Central memory CD8-positive, alpha-beta T cell (primary cell): Measurements from ENCODE around the gene POLE2.
"Not testable (repeated sequence)": the region's sequence is repeated elsewhere in the genome, so short reads cannot be mapped to it uniquely, and the experiment has no call there.

ENCODE experiments used
- ATAC-seq: fragments of 150-1000 bp; cut with Tn5 transposase; replicated peaks from 2 replicates; pipeline ENCODE4 v1.10.0; 2022; ENCODE audit warnings: mild to moderate bottlenecking, moderate FRiP score, moderate number of reproducible peaks; ENCODE audit not compliant: poor library complexity, severe bottlenecking; ENCODE audit errors: extremely low read depth
- DNase-seq, 2 donors: peaks; one replicate each; pipeline ENCODE4 v3.0.0; 2021; ENCODE audit warnings: low spot score in 2 of 2
- H3K27ac Mint-ChIP-seq: one replicate; pipeline ENCODE4 v1.8.0; 2022; ENCODE audit warnings: low read depth, mild to moderate bottlenecking, moderate library complexity, mixed read lengths
- H3K27me3 Mint-ChIP-seq: one replicate; pipeline ENCODE4 v1.8.0; 2022; ENCODE audit warnings: mixed read lengths
- H3K36me3 Mint-ChIP-seq: one replicate; pipeline ENCODE4 v1.8.0; 2022; ENCODE audit warnings: mild to moderate bottlenecking, moderate library complexity, mixed read lengths; ENCODE audit not compliant: insufficient read depth
- H3K4me1 Mint-ChIP-seq: one replicate; pipeline ENCODE4 v1.8.0; 2022; ENCODE audit warnings: mixed read lengths
- H3K4me3 Mint-ChIP-seq: one replicate; pipeline ENCODE4 v1.8.0; 2022; ENCODE audit warnings: mild to moderate bottlenecking, moderate library complexity, mixed read lengths
- H3K9me3 Mint-ChIP-seq: one replicate; pipeline ENCODE4 v1.8.0; 2022; ENCODE audit warnings: mixed read lengths

POLE2 gene

GRCh38 chr14:49692811-49693734 lies 5.1 kb upstream of the POLE2 start, which contains the start of gene KLHDC1:
KLHDC1 (plus strand) TSS chr14:49693120; CDS start chr14:49693195, 75 bp downstream.
- DNase-seq: peak; percentile 59 to 68
- Mint-ChIP-seq H3K36me3 (peaks cover 14% of the 10 kb centered on the region), H3K4me1 (peaks cover 13% of the 10 kb centered on the region), H3K4me3 (peak within 1 kb of the TSS; percentile 80), H3K27me3 (no peaks in the 10 kb centered on the region), H3K27ac (peak within 1 kb of the TSS; percentile 79), H3K9me3 (no peaks in the 10 kb centered on the region)
- peak; percentile 82 for ATAC-seq

DNA sequence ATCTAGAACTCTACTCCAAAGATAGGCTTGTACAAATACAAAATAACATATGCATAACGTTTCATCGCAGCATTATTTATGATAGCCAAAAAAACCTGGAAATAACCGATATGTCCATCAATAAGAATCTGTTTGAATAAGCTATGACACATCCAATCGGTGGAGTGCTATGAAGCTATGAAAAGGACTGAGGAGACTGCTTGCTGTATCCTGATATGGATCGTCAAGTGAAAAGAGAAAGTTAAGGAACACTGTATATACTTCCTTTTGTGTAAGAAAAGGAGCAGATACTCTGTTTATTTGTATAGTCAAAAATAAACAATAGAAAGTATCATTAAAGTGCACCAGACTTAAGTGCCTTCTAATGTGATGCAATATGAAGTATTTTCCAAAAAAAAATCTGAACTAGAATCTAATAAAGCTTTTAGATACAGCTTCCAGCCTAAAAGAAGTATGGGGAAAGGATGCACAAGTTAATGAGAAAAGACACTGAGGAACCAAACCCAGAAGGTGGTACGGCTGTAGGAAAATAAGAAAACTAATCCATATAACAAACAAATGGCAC lies 4.3 kb upstream of the POLE2 start:
- ATAC-seq (no peak), DNase-seq (no peak)
- H3K4me3 Mint-ChIP-seq: peak overlapping the region; percentile 80
- no peaks in the 10 kb centered on the region for H3K9me3 Mint-ChIP-seq
- peaks cover 17% of the 10 kb centered on the region for H3K4me1 Mint-ChIP-seq
- no peaks in the 10 kb centered on the region for H3K27me3 Mint-ChIP-seq
- peak overlapping the region; percentile 79 for H3K27ac Mint-ChIP-seq
- H3K36me3 Mint-ChIP-seq: peaks cover 16% of the 10 kb centered on the region

GRCh38 chr14:49691031-49691430 lies 3.0 kb upstream of the POLE2 start:
- no peaks in the 10 kb centered on the region for H3K27me3 Mint-ChIP-seq
- H3K4me3 Mint-ChIP-seq: no peak overlapping the region
- H3K4me1 Mint-ChIP-seq: peaks cover 21% of the 10 kb centered on the region
- DNase-seq (no peak), ATAC-seq (no peak)
- no peak overlapping the region for H3K27ac Mint-ChIP-seq
- peaks cover 18% of the 10 kb centered on the region for H3K36me3 Mint-ChIP-seq
- no peaks in the 10 kb centered on the region for H3K9me3 Mint-ChIP-seq

DNA sequence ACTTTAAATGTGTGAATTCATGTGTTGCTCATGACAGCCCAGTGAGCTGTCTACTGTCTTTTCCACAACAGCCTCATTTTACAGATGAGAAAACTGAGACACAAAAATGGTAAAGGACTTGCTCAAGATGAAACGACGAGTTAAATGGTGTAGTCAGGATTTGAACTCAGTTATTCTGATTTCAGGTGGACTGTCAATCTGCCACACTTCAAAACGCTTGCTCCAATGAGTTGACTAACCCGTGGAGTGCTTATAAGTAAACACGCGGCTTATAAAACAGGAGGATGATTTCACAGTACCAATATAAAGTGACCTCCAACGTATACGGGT lies 652 bp upstream of the POLE2 start:
- no peak for DNase-seq

DNA sequence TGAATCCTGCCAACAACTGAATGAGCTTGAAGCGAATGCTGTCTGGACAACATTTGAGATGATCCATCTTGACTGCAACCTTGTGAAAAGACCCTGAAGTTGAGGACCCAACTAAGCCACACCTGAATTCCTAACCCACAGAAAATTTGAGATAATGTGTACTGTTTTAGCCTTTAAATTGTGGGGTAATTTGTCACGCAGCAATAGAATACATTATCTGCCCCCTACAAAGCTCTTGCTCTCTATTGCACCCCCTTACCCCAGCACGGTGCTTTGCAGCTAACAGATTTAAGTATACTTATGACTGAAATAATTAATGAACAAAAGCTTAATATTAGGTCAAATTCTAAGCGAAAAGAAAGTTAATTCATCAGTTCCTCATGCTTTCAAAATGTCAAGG lies 1.6 kb downstream of the POLE2 start:
- Mint-ChIP-seq H3K27ac (no peak overlapping the region), H3K27me3 (no peaks in the 10 kb centered on the region), H3K4me1 (peaks cover 8% of the 10 kb centered on the region), H3K9me3 (no peaks in the 10 kb centered on the region), H3K36me3 (peaks cover 6% of the 10 kb centered on the region), H3K4me3 (peak overlapping the region; percentile 79)
- DNase-seq: no peak
- ATAC-seq: no peak

More for the DNA sequence above, 652 bp upstream of the POLE2 start:
- no peak for ATAC-seq
- H3K4me3 Mint-ChIP-seq: peak overlapping the region; percentile 79
- H3K4me1 Mint-ChIP-seq: peaks cover 14% of the 10 kb centered on the region
- peak overlapping the region; percentile 74 for H3K27ac Mint-ChIP-seq
- H3K36me3 Mint-ChIP-seq: peaks cover 13% of the 10 kb centered on the region
- no peaks in the 10 kb centered on the region for H3K9me3 Mint-ChIP-seq
- no peaks in the 10 kb centered on the region for H3K27me3 Mint-ChIP-seq

- Mint-ChIP-seq H3K27me3 (no peaks in the 10 kb centered on the region), H3K36me3 (no peaks in the 10 kb centered on the region), H3K9me3 (no peaks in the 10 kb centered on the region), H3K4me1 (no peaks in the 10 kb centered on the region), H3K4me3 (no peak overlapping the region), H3K27ac (no peak overlapping the region)
- DNase-seq: no peak
- ATAC-seq: no peak
Measured at GRCh38 chr14:49679271-49679670, 8.7 kb downstream of the POLE2 start.

DNA sequence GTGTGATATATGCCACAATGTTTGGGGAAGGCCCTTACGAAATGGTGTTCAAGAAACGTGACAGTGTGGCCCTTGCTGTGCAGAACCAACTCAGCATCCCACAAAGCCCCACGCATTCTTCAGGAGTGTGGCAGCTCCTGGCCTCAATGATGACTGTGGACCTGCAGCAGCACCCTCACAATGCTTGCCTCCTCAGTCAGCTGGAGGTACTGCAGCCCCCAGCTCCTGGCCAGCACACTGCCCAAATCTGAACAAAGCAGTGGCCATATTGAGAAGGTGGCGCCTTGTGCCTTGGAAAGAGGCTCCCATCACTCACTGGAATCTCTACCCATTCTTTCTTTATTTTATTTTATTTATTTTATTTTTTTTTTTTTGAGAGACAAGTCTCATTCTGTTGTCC lies 10.4 kb downstream of the POLE2 start:
- no peaks in the 10 kb centered on the region for H3K36me3 Mint-ChIP-seq
- no peaks in the 10 kb centered on the region for H3K9me3 Mint-ChIP-seq
- ATAC-seq: no peak
- no peak overlapping the region for H3K27ac Mint-ChIP-seq
- H3K4me3 Mint-ChIP-seq: no peak overlapping the region
- no peaks in the 10 kb centered on the region for H3K27me3 Mint-ChIP-seq
- no peak for DNase-seq
- no peaks in the 10 kb centered on the region for H3K4me1 Mint-ChIP-seq

GRCh38 chr14:49673586-49673985 lies 14.4 kb downstream of the POLE2 start:
- no peaks in the 10 kb centered on the region for H3K4me1 Mint-ChIP-seq
- no peaks in the 10 kb centered on the region for H3K9me3 Mint-ChIP-seq
- DNase-seq (no peak), ATAC-seq (no peak)
- H3K4me3 Mint-ChIP-seq: no peak overlapping the region
- H3K27ac Mint-ChIP-seq: no peak overlapping the region
- H3K36me3 Mint-ChIP-seq: peaks cover 2% of the 10 kb centered on the region
- H3K27me3 Mint-ChIP-seq: no peaks in the 10 kb centered on the region

GRCh38 chr14:49670475-49670874 lies 17.5 kb downstream of the POLE2 start:
- Mint-ChIP-seq H3K4me3 (no peak overlapping the region), H3K27me3 (no peaks in the 10 kb centered on the region), H3K27ac (no peak overlapping the region), H3K36me3 (peaks cover 2% of the 10 kb centered on the region), H3K9me3 (no peaks in the 10 kb centered on the region), H3K4me1 (no peaks in the 10 kb centered on the region)
- DNase-seq (no peak), ATAC-seq (no peak)

DNA sequence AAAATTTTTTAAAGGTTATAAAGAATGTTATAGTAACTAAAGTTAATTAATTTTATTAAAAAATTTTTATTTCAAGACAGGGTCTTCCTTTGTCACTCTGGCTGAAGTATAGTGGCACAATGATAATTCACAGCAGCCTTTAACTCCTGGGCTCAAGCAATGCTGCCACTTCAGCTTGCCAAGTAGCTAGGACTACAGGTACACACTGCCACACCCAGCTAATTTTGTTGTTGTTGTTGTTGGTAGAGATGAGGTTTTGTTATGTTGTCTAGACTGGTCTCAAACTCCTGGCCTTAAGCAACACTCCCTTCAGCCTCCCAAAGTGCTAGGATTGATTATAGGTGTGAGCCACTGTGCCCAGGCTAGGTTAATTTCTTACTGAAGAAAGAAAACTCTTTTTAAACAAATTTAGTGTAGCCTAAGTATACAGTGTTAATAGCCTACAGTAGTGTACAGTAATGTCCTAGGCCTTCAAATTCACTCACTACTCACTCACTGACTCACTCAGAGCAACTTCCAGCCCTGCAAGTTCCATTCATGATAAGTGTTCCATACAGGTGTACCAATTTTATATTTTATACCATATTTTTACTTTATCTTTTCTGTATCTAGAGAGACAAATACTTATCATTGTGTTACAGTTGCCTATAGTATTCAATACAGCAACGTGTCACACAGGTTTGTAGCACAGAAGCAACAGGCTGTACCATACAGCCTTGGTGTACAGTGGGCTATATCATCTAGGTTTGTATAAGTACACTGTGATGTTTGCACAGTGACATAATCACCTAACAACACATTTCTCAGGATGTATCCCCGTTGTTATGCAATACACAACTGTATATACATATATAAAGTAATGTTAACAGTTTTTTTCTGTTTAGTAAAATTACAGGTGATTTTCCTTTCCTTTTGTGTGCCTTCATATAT lies 28.2 kb downstream of the POLE2 start:
- ATAC-seq (no peak), DNase-seq (no peak)
- Mint-ChIP-seq H3K4me3 (no peak overlapping the region), H3K27ac (no peak overlapping the region), H3K36me3 (no peaks in the 10 kb centered on the region), H3K4me1 (no peaks in the 10 kb centered on the region), H3K9me3 (no peaks in the 10 kb centered on the region), H3K27me3 (no peaks in the 10 kb centered on the region)

GRCh38 chr14:49657500-49657899 lies 30.5 kb downstream of the POLE2 start:
- not testable (repeated sequence) for H3K27me3 Mint-ChIP-seq, H3K36me3 Mint-ChIP-seq, H3K9me3 Mint-ChIP-seq, H3K27ac Mint-ChIP-seq, ATAC-seq, H3K4me1 Mint-ChIP-seq, H3K4me3 Mint-ChIP-seq, DNase-seq

- Mint-ChIP-seq H3K4me1 (no peaks in the 10 kb centered on the region), H3K27ac (no peak overlapping the region), H3K27me3 (no peaks in the 10 kb centered on the region), H3K9me3 (no peaks in the 10 kb centered on the region), H3K4me3 (no peak overlapping the region), H3K36me3 (peaks cover 2% of the 10 kb centered on the region)
- ATAC-seq (no peak), DNase-seq (no peak)
Measured at GRCh38 chr14:49654511-49654910, 33.5 kb downstream of the POLE2 start.
